GM04504 (cell line): ENCODE results near the gene ZNF335.
"Not testable (repeated sequence)": the region's sequence is repeated elsewhere in the genome, so short reads cannot be mapped to it uniquely, and the experiment has no call there.

Experiments
- DNase-seq: peaks from one replicate; pipeline ENCODE4 v3.0.0-alpha.2; 2012; ENCODE audit warnings: low read depth

The ZNF335 gene

GRCh38 chr20:45934046-45934585, 37.9 kb downstream of the ZNF335 start:
- DNase-seq, result no peak

- no peak for DNase-seq
Measured at GRCh38 chr20:45933266-45934045, 38.5 kb downstream of the ZNF335 start.

GRCh38 chr20:45931680-45932079, 40.3 kb downstream of the ZNF335 start:
- not testable (repeated sequence) for DNase-seq

GRCh38 chr20:45927071-45927878, 44.7 kb downstream of the ZNF335 start:
- no peak for DNase-seq

- DNase-seq, result no peak
Measured at GRCh38 chr20:45926731-45927070, 45.3 kb downstream of the ZNF335 start.

GRCh38 chr20:45925821-45926506, 46.0 kb downstream of the ZNF335 start:
- no peak for DNase-seq

GRCh38 chr20:45924391-45925261, 47.4 kb downstream of the ZNF335 start:
- DNase-seq, result no peak

GRCh38 chr20:45921337-45922189, 50.4 kb downstream of the ZNF335 start:
- DNase-seq, result no peak

- no peak for DNase-seq
Measured at GRCh38 chr20:45920462-45921336, 51.3 kb downstream of the ZNF335 start.

- no peak for DNase-seq
Measured at GRCh38 chr20:45919542-45920399, 52.2 kb downstream of the ZNF335 start.

- no peak for DNase-seq
Measured at GRCh38 chr20:45918779-45919537, 53.0 kb downstream of the ZNF335 start.

GRCh38 chr20:45918182-45918737, 53.7 kb downstream of the ZNF335 start:
- DNase-seq, result no peak

GRCh38 chr20:45917790-45918141, 54.2 kb downstream of the ZNF335 start:
- DNase-seq, result no peak

GRCh38 chr20:45913116-45913515, 58.9 kb downstream of the ZNF335 start:
- no peak for DNase-seq

GRCh38 chr20:45912344-45912682, 59.7 kb downstream of the ZNF335 start:
- no peak for DNase-seq

- no peak for DNase-seq
Measured at GRCh38 chr20:45911486-45912343, 60.3 kb downstream of the ZNF335 start, which contains the start of gene PLTP. PLTP (minus strand) TSS chr20:45912155; CDS start chr20:45911452, 703 bp downstream.
